ENCODE measurements around the gene PIEZO2. TPM values are rescaled to one million over a fixed set of nuclear protein-coding genes. Genes with fewer than 3 reads are reported as not detected.

PIEZO2 gene
- total and polyA plus RNA-seq, 7 donors = 0.03 to 0.64 (median 0.13) TPM

GRCh38 chr18:11027862-11028261 is 121.5 kb downstream of the PIEZO2 start:
- Histone ChIP-seq H3K4me3 (no peak overlapping the region), H3K27ac (no peak overlapping the region), H3K9me3 (no peaks in the 10 kb centered on the region), H3K36me3 (ENCODE audit: insufficient read depth in 1 of 2, low read depth in 1 of 2) (no peaks in the 10 kb centered on the region), H3K4me1 (no peaks in the 10 kb centered on the region), H3K27me3 (ENCODE audit: insufficient read depth in 3 of 3, low read length in 2 of 3) (peaks cover 0 to 2% (median 0%) of the 10 kb centered on the region in 3 donors)
- TF ChIP-seq CTCF (IDR thresholded peaks at IDR 0.05) = no peak
- ATAC-seq = no peak
- intact Hi-C loops (cut with DNase I) = no loop called here
- WGBS, 3 donors = 37 to 58% (median 46%) methylated on average over 4 of the region's 4 CpGs
- no peak for DNase-seq

- WGBS, 3 donors = 76 to 85% (median 81%) methylated on average over 4 of the region's 4 CpGs
- intact Hi-C loops (cut with DNase I) = no loop called here
- H3K9me3 ChIP-seq = no peaks in the 10 kb centered on the region
- no peak overlapping the region for H3K27ac ChIP-seq
- no peak for TF ChIP-seq CTCF (IDR thresholded peaks at IDR 0.05)
- DNase-seq = no peak
- H3K27me3 ChIP-seq (ENCODE audit: insufficient read depth in 3 of 3, low read length in 2 of 3) = peaks cover 0 to 2% (median 0%) of the 10 kb centered on the region in 3 donors
- no peak overlapping the region for H3K4me3 ChIP-seq
- no peaks in the 10 kb centered on the region for H3K4me1 ChIP-seq
- H3K36me3 ChIP-seq (ENCODE audit: insufficient read depth in 1 of 2, low read depth in 1 of 2) = no peaks in the 10 kb centered on the region
- no peak for ATAC-seq
Measured at GRCh38 chr18:11025671-11026070, 123.7 kb downstream of the PIEZO2 start.

GRCh38 chr18:11024928-11025669 is 124.3 kb downstream of the PIEZO2 start:
- no peak for TF ChIP-seq CTCF (IDR thresholded peaks at IDR 0.05)
- DNase-seq (no peak), ATAC-seq (no peak)
- Histone ChIP-seq H3K4me1 (no peaks in the 10 kb centered on the region), H3K9me3 (no peaks in the 10 kb centered on the region), H3K4me3 (no peak overlapping the region), H3K27ac (no peak overlapping the region), H3K36me3 (ENCODE audit: insufficient read depth in 1 of 2, low read depth in 1 of 2) (no peaks in the 10 kb centered on the region), H3K27me3 (ENCODE audit: insufficient read depth in 3 of 3, low read length in 2 of 3) (peaks cover 0 to 2% (median 0%) of the 10 kb centered on the region in 3 donors)
- intact Hi-C loops (cut with DNase I) = no loop called here
- 71 to 78% (median 76%) methylated on average over 13 of the region's 13 CpGs for WGBS, 3 donors

DNA sequence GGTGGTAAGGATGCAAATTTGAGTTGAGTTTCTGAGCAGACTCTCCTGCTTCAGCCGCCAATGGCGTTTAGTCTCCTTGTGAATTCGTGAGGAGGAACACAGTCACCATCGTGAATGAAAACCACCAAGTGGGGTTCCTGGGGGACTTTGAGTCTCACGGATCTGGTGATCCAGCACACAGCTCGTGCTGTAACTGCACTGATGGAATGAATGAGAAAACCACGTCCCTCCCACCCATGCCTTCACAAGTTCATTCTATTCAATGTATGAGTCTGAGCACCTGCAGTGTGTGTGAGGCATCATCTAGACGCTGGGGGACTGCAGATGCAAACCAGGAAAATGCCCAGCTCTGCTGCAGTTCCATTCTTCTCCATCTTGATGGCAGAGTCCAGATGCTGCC is 127.9 kb downstream of the PIEZO2 start:
- Histone ChIP-seq H3K9me3 (no peaks in the 10 kb centered on the region), H3K4me1 (no peaks in the 10 kb centered on the region), H3K4me3 (no peak overlapping the region), H3K27me3 (ENCODE audit: insufficient read depth in 3 of 3, low read length in 2 of 3) (peaks cover 0 to 2% (median 0%) of the 10 kb centered on the region in 3 donors), H3K27ac (no peak overlapping the region), H3K36me3 (ENCODE audit: insufficient read depth in 1 of 2, low read depth in 1 of 2) (no peaks in the 10 kb centered on the region)
- ATAC-seq = no peak
- no peak for DNase-seq
- 76 to 83% (median 80%) methylated on average over 8 of the region's 8 CpGs for WGBS, 3 donors
- intact Hi-C loops (cut with DNase I) = no loop called here
- no peak for TF ChIP-seq CTCF (IDR thresholded peaks at IDR 0.05)

All from psoas muscle (tissue), 8 donors.